HG02970 (cell line): ENCODE measurements around the gene LARP4.
"Not testable (repeated sequence)": the region's sequence is repeated elsewhere in the genome, so short reads cannot be mapped to it uniquely, and the experiment has no call there.

Source experiments
- ATAC-seq: cut with Tn5 transposase; IDR thresholded peaks from one replicate; pipeline ENCODE4 v1.9.1; 2021; ENCODE audit warnings: mild to moderate bottlenecking, moderate library complexity, moderate number of reproducible peaks; ENCODE audit not compliant: unreplicated experiment, low FRiP score

Gene LARP4

GRCh38 chr12:50520416-50521207 lies 119.9 kb downstream of the LARP4 start:
- no peak for ATAC-seq

- not testable (repeated sequence) for ATAC-seq
Observed at GRCh38 chr12:50521781-50522180, 121.1 kb downstream of the LARP4 start.

- no peak for ATAC-seq
Observed at GRCh38 chr12:50523772-50524171, 123.1 kb downstream of the LARP4 start.

GRCh38 chr12:50524621-50525020 lies 123.9 kb downstream of the LARP4 start:
- ATAC-seq = no peak

- no peak for ATAC-seq
Observed at GRCh38 chr12:50525422-50525821, 124.7 kb downstream of the LARP4 start.

- no peak for ATAC-seq
Observed at GRCh38 chr12:50527359-50527726, 126.7 kb downstream of the LARP4 start.

GRCh38 chr12:50528800-50529199 lies 128.1 kb downstream of the LARP4 start:
- no peak for ATAC-seq

GRCh38 chr12:50529345-50529744 lies 128.7 kb downstream of the LARP4 start:
- ATAC-seq = no peak
